ENCODE data around the gene DAB2IP. TPM values are rescaled to one million over a fixed set of nuclear protein-coding genes. Genes with fewer than 3 reads are reported as not detected.
"Not testable (repeated sequence)": the region's sequence is repeated elsewhere in the genome, so short reads cannot be mapped to it uniquely, and the experiment has no call there.

DAB2IP gene
- total and polyA plus RNA-seq, 4 donors = 2.3 to 13.1 (median 5.4) TPM

DNA sequence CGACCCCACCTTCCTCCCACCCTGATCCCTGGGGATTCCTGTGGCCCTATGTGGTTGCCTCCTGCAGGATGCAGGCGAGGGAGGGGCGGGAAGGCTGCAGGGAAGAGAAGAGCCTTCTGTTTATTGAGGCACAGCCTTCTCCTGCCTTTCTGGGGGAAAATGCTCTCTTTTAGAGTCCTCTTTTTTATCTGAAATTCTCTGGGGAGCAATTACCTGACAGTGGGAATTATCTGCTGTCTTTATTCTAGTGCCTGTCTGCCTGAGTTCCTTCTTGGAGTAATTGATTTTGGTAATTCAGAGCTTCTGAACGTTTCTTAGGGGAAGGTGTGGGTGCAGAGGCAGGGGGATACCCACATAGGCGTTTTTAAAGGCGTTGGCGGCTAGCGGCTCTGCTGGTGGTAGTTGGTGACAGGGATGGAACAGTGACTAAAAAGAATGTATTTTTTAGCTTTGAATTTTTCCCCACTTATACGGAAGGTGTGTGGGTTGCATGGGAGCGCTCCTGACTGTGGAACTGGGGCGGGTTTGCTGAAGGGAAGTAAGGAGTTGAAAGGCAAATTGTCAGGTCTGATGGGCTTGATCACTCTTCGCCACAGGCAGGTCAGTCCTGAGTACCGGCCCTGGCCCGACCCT lies 35.2 kb upstream of the DAB2IP start:
- Histone ChIP-seq H3K9ac (ENCODE audit: low read depth in 1 of 2, low read length in 2 of 2) (no peak overlapping the region), H3K9me3 (ENCODE audit: control insufficient read depth in 4 of 4, low read length in 3 of 4) (no peaks in the 10 kb centered on the region), H3K27me3 (ENCODE audit: control insufficient read depth in 4 of 4, insufficient read depth in 4 of 4, low read length in 3 of 4) (no peaks in the 10 kb centered on the region), H3K27ac (ENCODE audit: low read depth in 1 of 2, low read length in 2 of 2) (no peak overlapping the region), H3K4me1 (ENCODE audit: control insufficient read depth in 4 of 4, insufficient read depth in 4 of 4, low read length in 3 of 4) (peaks cover 4 to 23% (median 16%) of the 10 kb centered on the region in 4 donors), H3K4me3 (ENCODE audit: low read depth in 1 of 3, low read length in 3 of 3) (no peak overlapping the region), H3K36me3 (ENCODE audit: control insufficient read depth in 4 of 4, insufficient read depth in 3 of 4, low read depth in 1 of 4, low read length in 3 of 4) (no peaks in the 10 kb centered on the region)
- TF ChIP-seq, protein P1, sequence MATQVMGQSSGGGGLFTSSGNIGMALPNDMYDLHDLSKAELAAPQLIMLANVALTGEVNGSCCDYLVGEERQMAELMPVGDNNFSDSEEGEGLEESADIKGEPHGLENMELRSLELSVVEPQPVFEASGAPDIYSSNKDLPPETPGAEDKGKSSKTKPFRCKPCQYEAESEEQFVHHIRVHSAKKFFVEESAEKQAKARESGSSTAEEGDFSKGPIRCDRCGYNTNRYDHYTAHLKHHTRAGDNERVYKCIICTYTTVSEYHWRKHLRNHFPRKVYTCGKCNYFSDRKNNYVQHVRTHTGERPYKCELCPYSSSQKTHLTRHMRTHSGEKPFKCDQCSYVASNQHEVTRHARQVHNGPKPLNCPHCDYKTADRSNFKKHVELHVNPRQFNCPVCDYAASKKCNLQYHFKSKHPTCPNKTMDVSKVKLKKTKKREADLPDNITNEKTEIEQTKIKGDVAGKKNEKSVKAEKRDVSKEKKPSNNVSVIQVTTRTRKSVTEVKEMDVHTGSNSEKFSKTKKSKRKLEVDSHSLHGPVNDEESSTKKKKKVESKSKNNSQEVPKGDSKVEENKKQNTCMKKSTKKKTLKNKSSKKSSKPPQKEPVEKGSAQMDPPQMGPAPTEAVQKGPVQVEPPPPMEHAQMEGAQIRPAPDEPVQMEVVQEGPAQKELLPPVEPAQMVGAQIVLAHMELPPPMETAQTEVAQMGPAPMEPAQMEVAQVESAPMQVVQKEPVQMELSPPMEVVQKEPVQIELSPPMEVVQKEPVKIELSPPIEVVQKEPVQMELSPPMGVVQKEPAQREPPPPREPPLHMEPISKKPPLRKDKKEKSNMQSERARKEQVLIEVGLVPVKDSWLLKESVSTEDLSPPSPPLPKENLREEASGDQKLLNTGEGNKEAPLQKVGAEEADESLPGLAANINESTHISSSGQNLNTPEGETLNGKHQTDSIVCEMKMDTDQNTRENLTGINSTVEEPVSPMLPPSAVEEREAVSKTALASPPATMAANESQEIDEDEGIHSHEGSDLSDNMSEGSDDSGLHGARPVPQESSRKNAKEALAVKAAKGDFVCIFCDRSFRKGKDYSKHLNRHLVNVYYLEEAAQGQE (IDR thresholded peaks at IDR 0.05) = no peak
- TF ChIP-seq HNF4A (conservative IDR thresholded peaks at IDR 0.05) (no peak), FOXA2 (IDR thresholded peaks at IDR 0.05) (no peak), HNF4G (IDR thresholded peaks at IDR 0.05) (no peak), EGR1 (IDR thresholded peaks at IDR 0.05; ENCODE audit: low read depth in 2 of 2) (no peak)
- WGBS = 90% methylated on average over 14 of the region's 14 CpGs
- no peak for DNase-seq (ENCODE audit: low spot score)

DNA sequence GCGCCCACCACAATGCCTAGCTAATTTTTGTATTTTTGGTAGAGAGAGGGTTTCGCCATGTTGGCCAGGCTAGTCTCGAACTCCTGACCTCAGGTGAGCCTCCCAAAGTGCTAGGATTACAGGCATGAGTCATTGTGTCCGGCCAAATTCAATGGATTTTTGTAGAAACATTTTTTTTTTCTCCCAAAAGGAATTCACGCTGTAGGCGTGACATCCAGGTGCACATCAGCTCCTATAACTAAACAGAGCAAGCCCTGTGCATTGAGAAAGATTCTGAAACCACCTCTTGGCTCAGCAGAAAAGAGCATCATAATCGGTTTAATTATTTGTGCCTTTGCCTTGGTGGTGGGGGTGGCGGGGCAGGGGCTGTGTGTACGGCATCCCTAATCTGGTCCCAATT lies 32.9 kb upstream of the DAB2IP start:
- DNase-seq (ENCODE audit: low spot score) = no peak
- peaks cover 8 to 25% (median 16%) of the 10 kb centered on the region in 4 donors for H3K4me1 ChIP-seq (ENCODE audit: control insufficient read depth in 4 of 4, insufficient read depth in 4 of 4, low read length in 3 of 4)
- H3K9ac ChIP-seq (ENCODE audit: low read depth in 1 of 2, low read length in 2 of 2) = no peak overlapping the region
- H3K27me3 ChIP-seq (ENCODE audit: control insufficient read depth in 4 of 4, insufficient read depth in 4 of 4, low read length in 3 of 4) = no peaks in the 10 kb centered on the region
- WGBS = 93% methylated on average over 9 of the region's 9 CpGs
- no peaks in the 10 kb centered on the region for H3K36me3 ChIP-seq (ENCODE audit: control insufficient read depth in 4 of 4, insufficient read depth in 3 of 4, low read depth in 1 of 4, low read length in 3 of 4)
- H3K9me3 ChIP-seq (ENCODE audit: control insufficient read depth in 4 of 4, low read length in 3 of 4) = no peaks in the 10 kb centered on the region
- H3K4me3 ChIP-seq (ENCODE audit: low read depth in 1 of 3, low read length in 3 of 3) = no peak overlapping the region
- H3K27ac ChIP-seq (ENCODE audit: low read depth in 1 of 2, low read length in 2 of 2) = no peak overlapping the region
- no peak for TF ChIP-seq YY1 (IDR thresholded peaks at IDR 0.05)
- TF ChIP-seq FOXA2 (IDR thresholded peaks at IDR 0.05) = no peak
- TF ChIP-seq, protein P2, sequence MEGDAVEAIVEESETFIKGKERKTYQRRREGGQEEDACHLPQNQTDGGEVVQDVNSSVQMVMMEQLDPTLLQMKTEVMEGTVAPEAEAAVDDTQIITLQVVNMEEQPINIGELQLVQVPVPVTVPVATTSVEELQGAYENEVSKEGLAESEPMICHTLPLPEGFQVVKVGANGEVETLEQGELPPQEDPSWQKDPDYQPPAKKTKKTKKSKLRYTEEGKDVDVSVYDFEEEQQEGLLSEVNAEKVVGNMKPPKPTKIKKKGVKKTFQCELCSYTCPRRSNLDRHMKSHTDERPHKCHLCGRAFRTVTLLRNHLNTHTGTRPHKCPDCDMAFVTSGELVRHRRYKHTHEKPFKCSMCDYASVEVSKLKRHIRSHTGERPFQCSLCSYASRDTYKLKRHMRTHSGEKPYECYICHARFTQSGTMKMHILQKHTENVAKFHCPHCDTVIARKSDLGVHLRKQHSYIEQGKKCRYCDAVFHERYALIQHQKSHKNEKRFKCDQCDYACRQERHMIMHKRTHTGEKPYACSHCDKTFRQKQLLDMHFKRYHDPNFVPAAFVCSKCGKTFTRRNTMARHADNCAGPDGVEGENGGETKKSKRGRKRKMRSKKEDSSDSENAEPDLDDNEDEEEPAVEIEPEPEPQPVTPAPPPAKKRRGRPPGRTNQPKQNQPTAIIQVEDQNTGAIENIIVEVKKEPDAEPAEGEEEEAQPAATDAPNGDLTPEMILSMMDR (IDR thresholded peaks at IDR 0.05; ENCODE audit: low read depth, low read length, missing input control) = no peak
- TF ChIP-seq HNF4A (conservative IDR thresholded peaks at IDR 0.05) = no peak
- TF ChIP-seq NR2F2 (IDR thresholded peaks at IDR 0.05) = no peak
- TF ChIP-seq SP1 (IDR thresholded peaks at IDR 0.05) = no peak
- TF ChIP-seq, protein P1 (IDR thresholded peaks at IDR 0.05) = no peak

DNA sequence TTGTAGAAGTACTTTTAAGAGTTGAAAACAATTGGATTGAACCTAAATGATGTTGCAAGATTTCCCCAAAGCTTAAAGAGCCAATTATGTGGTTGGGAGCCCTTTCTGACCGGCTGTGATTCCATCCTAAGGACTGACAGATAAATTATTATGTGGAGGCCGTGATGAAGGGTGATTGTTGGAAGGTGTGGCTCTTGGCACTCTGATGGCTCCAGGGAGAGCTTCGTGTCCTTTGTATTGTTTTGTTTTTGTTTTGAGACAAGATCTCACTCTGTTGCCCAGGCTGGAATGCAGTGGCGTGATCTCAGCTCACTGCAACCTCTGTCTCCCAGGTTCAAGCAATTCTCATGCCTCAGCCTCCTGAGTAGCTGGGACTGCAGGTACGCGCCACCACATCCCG lies 32.5 kb upstream of the DAB2IP start:
- peaks cover 8 to 26% (median 16%) of the 10 kb centered on the region in 4 donors for H3K4me1 ChIP-seq (ENCODE audit: control insufficient read depth in 4 of 4, insufficient read depth in 4 of 4, low read length in 3 of 4)
- DNase-seq (ENCODE audit: low spot score); H3K4me3 ChIP-seq (ENCODE audit: low read depth in 1 of 3, low read length in 3 of 3); H3K36me3 ChIP-seq (ENCODE audit: control insufficient read depth in 4 of 4, insufficient read depth in 3 of 4, low read depth in 1 of 4, low read length in 3 of 4); H3K9ac ChIP-seq (ENCODE audit: low read depth in 1 of 2, low read length in 2 of 2); H3K27ac ChIP-seq (ENCODE audit: low read depth in 1 of 2, low read length in 2 of 2); H3K27me3 ChIP-seq (ENCODE audit: control insufficient read depth in 4 of 4, insufficient read depth in 4 of 4, low read length in 3 of 4); H3K9me3 ChIP-seq (ENCODE audit: control insufficient read depth in 4 of 4, low read length in 3 of 4): not testable (repeated sequence)
- WGBS = 94% methylated on average over 7 of the region's 7 CpGs

Data from liver (tissue), 9 donors.